ENCODE results near the gene LMF2.

LMF2 gene

DNA sequence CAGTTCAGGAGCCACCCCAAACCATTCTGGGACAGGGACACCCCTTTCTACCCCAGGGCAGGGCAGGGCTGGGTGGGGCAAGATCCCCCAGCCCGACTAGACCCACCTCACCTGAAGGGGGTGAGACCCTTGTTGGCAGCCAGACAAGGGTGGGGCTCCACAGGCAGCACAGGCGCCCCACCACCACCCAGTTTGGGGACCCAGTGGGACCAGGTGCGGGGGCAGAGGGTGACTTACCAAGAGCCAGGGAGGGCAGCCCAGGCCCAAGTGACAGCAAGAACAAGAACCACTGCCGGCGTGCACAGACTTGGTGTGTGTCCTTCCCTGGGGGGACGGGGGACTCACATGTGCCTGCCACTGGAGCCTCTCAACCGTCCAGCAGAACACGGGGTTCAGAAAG is 23.9 kb downstream of the LMF2 start:
- Mint-ChIP-seq H3K9me3 (no peaks in the 10 kb centered on the region), H3K4me1 (no peaks in the 10 kb centered on the region), H3K4me3 (no peak overlapping the region), H3K27me3 (ENCODE audit: low read depth) (peaks cover 38% of the 10 kb centered on the region), H3K27ac (no peak overlapping the region), H3K36me3 (ENCODE audit: low read depth) (no peaks in the 10 kb centered on the region)
- TF ChIP-seq, protein P1, sequence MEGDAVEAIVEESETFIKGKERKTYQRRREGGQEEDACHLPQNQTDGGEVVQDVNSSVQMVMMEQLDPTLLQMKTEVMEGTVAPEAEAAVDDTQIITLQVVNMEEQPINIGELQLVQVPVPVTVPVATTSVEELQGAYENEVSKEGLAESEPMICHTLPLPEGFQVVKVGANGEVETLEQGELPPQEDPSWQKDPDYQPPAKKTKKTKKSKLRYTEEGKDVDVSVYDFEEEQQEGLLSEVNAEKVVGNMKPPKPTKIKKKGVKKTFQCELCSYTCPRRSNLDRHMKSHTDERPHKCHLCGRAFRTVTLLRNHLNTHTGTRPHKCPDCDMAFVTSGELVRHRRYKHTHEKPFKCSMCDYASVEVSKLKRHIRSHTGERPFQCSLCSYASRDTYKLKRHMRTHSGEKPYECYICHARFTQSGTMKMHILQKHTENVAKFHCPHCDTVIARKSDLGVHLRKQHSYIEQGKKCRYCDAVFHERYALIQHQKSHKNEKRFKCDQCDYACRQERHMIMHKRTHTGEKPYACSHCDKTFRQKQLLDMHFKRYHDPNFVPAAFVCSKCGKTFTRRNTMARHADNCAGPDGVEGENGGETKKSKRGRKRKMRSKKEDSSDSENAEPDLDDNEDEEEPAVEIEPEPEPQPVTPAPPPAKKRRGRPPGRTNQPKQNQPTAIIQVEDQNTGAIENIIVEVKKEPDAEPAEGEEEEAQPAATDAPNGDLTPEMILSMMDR (IDR thresholded peaks at IDR 0.05; ENCODE audit: unreplicated experiment in 3 of 3) = no peak

DNA sequence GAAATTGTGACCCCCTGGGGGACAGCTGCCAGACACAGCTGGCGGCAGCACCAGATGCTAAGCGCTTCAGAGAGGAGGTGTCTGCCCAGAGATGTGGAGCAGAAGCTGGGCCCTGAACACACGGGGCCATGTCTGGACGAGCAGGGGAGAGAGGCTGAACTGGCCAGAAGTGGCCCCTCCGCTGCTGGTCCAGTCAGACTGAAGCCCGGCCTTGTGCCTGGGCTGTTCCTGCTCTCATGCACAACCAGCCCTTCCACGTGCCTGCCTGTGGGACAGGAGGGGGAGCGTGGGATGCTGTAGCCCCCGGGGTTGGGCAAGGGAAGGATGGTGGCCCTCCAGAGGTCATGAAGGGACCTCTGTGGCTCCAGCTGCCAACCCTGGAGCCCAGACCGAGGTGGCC is 24.4 kb downstream of the LMF2 start:
- H3K27me3 Mint-ChIP-seq (ENCODE audit: low read depth) = peaks cover 42% of the 10 kb centered on the region
- no peaks in the 10 kb centered on the region for H3K9me3 Mint-ChIP-seq
- no peaks in the 10 kb centered on the region for H3K4me1 Mint-ChIP-seq
- peak overlapping the region in 1 of 3 experiments; percentile 25 for H3K4me3 Mint-ChIP-seq
- H3K27ac Mint-ChIP-seq = no peak overlapping the region
- no peaks in the 10 kb centered on the region for H3K36me3 Mint-ChIP-seq (ENCODE audit: low read depth)
- TF ChIP-seq, protein P1 (IDR thresholded peaks at IDR 0.05; ENCODE audit: unreplicated experiment in 3 of 3) = no peak

DNA sequence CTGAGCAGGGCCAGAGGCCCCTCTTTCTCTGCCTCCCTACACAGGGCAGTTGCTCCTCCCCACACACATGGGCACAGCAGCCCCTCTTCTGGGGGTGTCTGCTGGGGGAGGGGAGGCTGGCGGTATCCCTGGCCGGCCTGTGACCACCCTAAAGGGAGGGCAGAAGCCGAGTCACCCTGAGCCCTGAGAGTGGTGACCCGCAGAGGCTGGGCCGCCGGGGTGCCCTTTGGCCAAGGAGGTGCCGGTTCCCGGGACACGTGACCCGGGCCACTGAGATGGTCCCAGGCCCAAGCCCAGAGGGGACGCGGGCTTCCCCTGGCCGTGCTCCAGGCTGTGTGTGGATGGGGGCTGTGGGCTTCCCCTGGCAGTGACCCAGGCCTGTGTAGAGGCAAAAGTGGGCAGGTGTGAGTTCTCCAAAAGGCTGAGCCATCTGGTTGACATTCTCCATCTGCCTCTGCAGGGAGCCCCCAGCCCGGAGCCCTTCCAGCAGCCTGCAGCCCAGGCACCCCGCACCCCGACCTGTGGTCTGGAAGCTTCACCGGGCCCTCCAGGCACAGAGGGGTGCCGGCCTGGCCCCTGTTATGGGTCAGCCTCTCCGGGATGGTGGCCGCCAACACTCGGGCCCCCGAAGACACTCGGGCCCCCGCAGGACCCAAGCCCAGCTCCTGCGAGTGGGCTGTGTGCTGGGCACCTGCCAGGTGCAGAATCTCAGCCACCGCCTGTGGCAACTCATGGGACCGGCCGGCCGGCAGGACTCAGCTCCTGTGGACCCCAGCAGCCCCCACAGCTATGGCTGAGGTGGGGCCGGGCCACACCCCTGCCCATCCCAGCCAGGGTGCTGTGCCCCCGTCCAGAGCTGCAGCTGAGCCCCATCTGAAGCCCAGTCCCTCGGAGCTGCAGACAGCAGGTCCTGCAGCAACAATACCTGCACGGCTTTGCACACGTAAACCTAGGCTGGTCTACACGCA is 25.1 kb downstream of the LMF2 start:
- no peaks in the 10 kb centered on the region for H3K9me3 Mint-ChIP-seq
- H3K4me3 Mint-ChIP-seq = peak overlapping the region; percentile 58 to 72 (median 68)
- TF ChIP-seq, protein P1 (IDR thresholded peaks at IDR 0.05; ENCODE audit: unreplicated experiment in 3 of 3) = no peak
- H3K27me3 Mint-ChIP-seq (ENCODE audit: low read depth) = peaks cover 49% of the 10 kb centered on the region
- no peaks in the 10 kb centered on the region for H3K36me3 Mint-ChIP-seq (ENCODE audit: low read depth)
- H3K27ac Mint-ChIP-seq = no peak overlapping the region
- peaks cover under 1% of the 10 kb centered on the region for H3K4me1 Mint-ChIP-seq

DNA sequence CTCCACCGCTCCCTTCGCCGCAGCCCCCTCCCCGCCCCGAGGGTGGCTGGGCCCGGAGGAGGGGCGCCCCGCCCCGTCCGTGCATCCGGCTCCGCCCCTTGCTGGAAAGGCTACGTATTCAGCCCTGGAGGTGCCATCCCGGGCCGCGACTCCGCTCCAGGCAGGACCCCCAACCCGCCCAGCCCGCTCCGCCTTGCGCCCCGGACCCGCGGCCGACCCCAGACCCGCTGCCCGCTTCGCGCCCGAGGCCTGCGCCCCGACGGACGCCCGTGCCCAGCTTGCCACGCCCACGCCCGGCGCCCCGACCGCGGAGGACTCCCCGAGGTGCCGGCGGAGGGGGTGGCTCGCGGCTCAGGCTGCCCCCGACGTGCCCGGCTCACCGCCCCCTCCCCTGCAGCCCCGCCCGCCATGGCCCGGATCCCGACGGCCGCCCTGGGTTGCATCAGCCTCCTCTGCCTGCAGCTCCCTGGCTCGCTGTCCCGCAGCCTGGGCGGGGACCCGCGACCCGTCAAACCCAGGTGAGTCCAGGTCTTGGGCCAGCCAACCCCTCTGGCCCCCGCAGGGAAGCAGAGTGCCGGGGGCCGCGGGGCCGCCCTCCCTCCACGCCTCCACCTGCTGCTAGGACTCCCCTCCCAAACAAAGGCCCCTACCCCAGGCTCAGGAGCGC is 25.9 kb downstream of the LMF2 start, which contains the start of gene ADM2:
TSS of gene ADM2 (plus strand) at position 104 of the 667 bp plus-strand sequence. CDS start at position 409, 305 bp downstream.
- Mint-ChIP-seq H3K27ac (peak within 1 kb of the TSS in 1 of 3 experiments; percentile 44), H3K36me3 (ENCODE audit: low read depth) (no peaks in the 10 kb centered on the region), H3K4me1 (peaks cover 8% of the 10 kb centered on the region), H3K9me3 (no peaks in the 10 kb centered on the region), H3K27me3 (ENCODE audit: low read depth) (peaks cover 58% of the 10 kb centered on the region), H3K4me3 (peak within 1 kb of the TSS; percentile 62 to 72 (median 71))
- TF ChIP-seq, protein P1 (IDR thresholded peaks at IDR 0.05; ENCODE audit: unreplicated experiment in 3 of 3) = no peak

DNA sequence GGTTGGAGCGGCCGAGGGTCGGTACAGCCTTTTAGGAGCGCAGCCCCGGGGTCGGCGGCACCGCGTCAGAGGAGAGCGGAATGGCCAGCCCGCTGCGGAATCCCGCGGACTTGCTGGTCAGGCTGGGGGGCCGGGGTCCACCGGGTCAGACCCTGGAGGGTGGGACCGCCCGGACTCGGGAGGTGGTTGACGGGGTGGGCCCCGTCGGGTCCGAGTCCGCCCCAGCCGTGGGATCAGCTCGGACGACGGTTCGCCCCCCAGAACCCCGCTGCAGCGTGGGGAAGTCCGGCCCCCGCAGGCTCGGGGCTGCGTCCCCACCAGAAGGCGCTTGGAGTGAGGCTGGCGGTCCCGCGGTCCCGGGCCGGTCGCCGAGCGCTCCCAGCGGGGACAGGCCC is 26.5 kb downstream of the LMF2 start:
- Mint-ChIP-seq H3K4me3 (peak overlapping the region; percentile 23 to 38 (median 25)), H3K9me3 (no peaks in the 10 kb centered on the region), H3K4me1 (peaks cover 8% of the 10 kb centered on the region), H3K27ac (no peak overlapping the region), H3K36me3 (ENCODE audit: low read depth) (no peaks in the 10 kb centered on the region), H3K27me3 (ENCODE audit: low read depth) (peaks cover 58% of the 10 kb centered on the region)
- TF ChIP-seq, protein P1 (IDR thresholded peaks at IDR 0.05; ENCODE audit: unreplicated experiment in 3 of 3) = no peak

All from nephron (organoid).